NCI-H510A treated with DMSO at 0.1 percent for 48 hours (cell line): ENCODE measurements around the gene PPIC.
"Not testable (repeated sequence)": the region's sequence is repeated elsewhere in the genome, so short reads cannot be mapped to it uniquely, and the experiment has no call there.

Experiments
- DNase-seq: peaks from one replicate; lab custom pipeline; 2025; lab: John Stamatoyannopoulos, UW

Gene PPIC

DNA sequence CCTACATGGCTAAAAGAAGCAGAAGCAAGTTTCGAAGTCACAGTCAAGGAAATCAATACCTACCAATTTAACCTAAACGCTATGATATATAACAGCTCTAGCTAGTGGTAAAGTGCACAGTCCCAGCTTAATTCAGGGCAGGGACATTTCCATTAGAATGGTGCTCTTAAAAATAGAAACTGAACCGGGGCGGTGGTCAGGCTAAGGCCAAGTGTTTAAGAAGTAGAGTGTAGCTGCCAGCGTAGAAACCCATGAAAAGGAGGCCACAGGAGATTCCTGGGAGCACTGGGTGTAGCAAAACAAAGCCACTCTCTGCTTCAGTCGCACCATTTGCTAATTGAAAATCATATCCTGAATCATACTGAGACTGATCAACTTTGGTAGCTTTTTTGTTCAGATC is 28.8 kb downstream of the PPIC start:
- DNase-seq, result no peak

GRCh38 chr5:123007182-123007581 is 29.3 kb downstream of the PPIC start:
- no peak for DNase-seq

- no peak for DNase-seq
Observed at GRCh38 chr5:123001808-123002207, 34.7 kb downstream of the PPIC start.

DNA sequence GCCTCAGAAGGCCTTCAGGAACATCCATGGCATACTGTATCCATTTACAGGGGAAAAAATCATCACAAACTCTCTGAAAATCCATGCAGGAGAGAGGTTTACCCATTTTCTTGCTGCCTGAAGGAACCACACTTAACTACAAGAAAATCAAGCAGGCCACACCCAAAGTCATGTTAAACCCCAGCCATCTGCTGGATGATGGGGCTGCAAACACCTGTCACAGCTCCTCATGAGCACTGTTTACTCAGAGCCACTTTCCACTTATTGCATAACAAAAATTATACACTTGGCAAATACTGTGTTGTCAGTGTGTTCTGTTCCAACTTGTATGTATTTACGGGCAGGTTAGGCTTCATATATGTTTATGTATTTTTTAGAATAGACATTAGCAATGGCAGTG is 35.8 kb downstream of the PPIC start:
- peak; percentile 50 for DNase-seq

GRCh38 chr5:122999947-123000563 is 36.5 kb downstream of the PPIC start:
- DNase-seq, result peak; percentile 18

- no peak for DNase-seq
Observed at GRCh38 chr5:122997294-122997693, 39.2 kb downstream of the PPIC start.

DNA sequence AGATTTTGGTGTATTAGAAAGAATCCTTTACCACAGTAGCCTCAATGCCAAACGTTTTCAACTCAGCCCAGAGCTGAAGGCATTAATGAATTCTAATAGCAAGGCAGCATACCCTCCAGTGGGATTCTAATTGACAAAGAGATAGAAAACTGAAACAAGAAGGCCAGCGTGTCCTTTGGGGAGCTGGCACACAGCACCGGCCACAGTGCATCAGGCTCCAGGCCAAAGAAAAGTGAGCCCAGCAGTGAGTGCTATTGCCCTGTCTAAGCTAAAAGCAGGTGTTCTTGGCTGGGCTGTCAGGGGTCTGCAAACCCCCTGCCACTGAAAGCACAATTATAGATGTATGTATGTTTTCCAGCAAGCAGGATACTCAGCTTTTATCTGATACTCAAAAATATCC is 40.4 kb downstream of the PPIC start:
- no peak for DNase-seq

GRCh38 chr5:122985954-122986721 is 50.4 kb downstream of the PPIC start:
- no peak for DNase-seq

- no peak for DNase-seq
Observed at GRCh38 chr5:122985006-122985700, 51.4 kb downstream of the PPIC start.

GRCh38 chr5:122984425-122984824 is 52.1 kb downstream of the PPIC start:
- no peak for DNase-seq

DNA sequence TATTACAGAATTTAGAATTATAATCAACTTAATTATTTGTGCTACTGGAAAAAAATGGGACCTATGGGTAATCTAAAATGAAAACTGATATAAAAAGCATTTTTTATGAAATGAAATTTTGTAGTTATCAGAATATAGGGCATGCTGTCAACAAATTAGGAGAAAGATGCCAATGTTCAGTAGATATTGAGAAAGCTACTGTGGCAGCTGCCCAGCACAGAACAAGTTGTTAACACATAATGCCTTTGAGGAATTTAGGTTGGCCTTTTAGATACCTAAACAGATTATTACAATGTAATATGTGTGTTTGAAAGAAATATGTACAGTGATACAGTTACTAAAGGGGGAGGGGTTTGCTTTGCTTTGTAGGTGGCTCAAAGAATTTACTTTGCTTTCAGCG is 54.1 kb downstream of the PPIC start:
- no peak for DNase-seq

GRCh38 chr5:122981846-122982245 is 54.7 kb downstream of the PPIC start:
- no peak for DNase-seq

GRCh38 chr5:122978644-122979297 is 57.8 kb downstream of the PPIC start:
- no peak for DNase-seq

DNA sequence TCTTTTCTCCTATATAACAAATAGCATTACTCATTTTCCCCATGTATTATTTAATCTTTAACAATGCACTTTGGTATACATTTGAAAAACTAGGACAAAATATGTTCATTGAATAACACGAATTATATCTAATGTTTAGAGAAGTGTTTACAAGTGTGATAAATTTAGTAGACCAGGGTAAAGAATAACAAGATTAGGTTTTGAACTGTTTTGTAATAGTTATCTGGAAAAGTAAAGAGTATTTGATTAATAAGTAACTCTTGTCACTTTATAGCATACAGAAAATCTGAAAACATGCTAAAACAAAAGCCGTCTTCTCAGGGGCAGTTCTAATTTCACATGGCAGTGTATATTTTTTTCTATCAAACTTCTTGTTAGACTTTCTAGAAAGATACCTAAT is 58.5 kb downstream of the PPIC start:
- no peak for DNase-seq

DNA sequence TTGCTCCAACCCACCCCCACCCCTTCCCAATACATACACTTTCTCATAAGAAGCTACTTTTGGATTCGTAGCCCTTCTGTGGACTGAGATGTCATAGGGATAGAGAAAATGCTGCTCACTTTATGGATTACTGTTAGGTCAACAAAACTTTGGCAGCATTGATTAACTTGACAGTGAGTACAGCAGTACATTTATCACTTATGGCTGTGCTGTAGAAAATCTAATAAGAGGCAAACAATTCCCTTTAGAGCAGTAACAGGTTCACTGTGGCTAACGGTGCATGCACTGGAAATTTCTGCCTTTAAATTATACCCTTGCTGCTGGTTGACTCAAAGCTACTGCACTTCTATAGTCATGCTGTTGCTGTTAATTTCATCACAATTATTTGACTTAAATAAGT is 59.2 kb downstream of the PPIC start:
- no peak for DNase-seq

DNA sequence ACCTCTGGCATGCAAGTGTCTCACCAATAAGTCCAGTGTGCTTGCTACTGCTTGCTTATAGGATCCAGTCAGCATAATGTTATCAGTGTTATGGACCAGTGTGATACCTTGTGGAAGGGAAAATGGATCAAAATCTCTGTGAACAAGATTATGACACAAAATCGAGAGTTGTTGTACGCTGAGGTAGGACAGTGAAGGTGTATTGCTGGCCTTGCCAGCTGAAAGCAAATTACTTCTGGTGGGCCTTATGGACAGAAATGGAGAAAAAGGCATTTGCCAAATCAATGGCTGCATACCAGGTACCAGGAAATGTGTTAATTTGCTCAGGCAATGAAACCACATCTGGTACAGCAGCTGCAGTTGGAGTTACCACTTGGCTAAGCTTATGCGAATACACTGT is 62.3 kb downstream of the PPIC start:
- not testable (repeated sequence) for DNase-seq

- DNase-seq, result not testable (repeated sequence)
Observed at GRCh38 chr5:122973759-122974158, 62.8 kb downstream of the PPIC start.
